ENCODE measurements around the gene LITAFD. TPM values are rescaled to one million over a fixed set of nuclear protein-coding genes. Genes with fewer than 3 reads are reported as not detected.
A peak's percentile ranks its signal among the peaks of the same experiment; 100 is the strongest.
"Not testable (repeated sequence)": the region's sequence is repeated elsewhere in the genome, so short reads cannot be mapped to it uniquely, and the experiment has no call there.

Gene LITAFD
- total RNA-seq = not detected
- polyA plus RNA-seq = not detected
- long read RNA-seq, donor 1 = 0 reads
- long read RNA-seq, donor 2 = 0 reads
- long read RNA-seq, donor 3 = 0 reads
- long read RNA-seq, donor 4 = 0 reads
- long read RNA-seq, donor 5 = 0 reads
- long read RNA-seq, donor 6 = 0 reads
- long read RNA-seq, donor 7 = 0 reads
- long read RNA-seq, donor 8 = 0 reads
- long read RNA-seq, donor 9 = 0 reads
- long read RNA-seq, donor 10 = 0 reads

DNA sequence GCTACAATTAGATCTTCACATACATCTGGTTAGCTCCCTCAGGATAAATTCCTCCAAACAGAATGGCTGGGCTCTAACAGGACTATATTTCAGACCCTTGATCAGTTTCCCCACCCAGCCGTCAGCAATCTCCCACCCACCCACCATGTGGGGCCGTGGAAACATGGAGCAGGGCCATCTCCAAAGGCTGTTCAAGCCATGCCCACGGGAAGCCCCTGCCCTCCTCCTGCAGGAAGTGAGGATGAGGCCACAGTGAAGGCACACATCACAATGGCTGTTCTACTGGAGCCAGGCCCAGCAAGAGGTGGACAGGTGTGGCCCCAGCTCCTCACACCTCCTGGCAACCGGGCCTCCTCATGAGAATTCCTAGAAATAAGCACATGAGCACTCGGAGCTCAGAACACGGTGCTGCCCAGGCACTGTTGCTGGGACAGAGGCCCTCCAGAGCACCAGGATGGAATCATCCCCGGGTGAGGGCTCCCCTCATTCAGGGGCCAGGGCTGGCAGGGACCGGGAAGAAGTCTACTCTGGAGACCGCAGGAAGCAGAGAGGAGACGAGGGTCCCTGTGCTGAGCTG lies at the start of gene LITAFD:
LITAFD (plus strand) TSS at position 311 of the 577 bp plus-strand sequence. CDS start 2,005 bp downstream, outside the sequence.
- no peak within 1 kb of the TSS for H3K4me3 ChIP-seq

DNA sequence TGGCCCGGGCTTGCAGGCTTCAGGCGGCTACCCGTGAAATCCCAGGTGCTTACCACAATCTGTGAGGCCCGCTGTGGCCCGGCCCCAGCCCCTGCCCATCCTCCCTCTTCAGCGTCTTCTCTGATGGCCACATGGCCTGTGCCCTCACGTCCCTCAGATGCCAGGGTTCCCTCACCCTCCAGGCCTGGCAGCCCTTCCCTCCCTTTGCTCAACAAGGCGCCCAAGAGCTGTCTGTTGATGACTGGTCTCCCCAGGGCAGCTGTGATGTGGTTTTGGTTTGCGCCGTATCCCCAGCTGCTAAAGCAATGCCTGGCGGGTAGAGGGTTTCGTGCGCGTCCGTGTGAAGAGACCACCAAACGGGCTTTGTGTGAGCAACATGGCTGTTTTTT lies 49.4 kb upstream of the LITAFD start:
- no peak overlapping the region for H3K4me3 ChIP-seq
- intact Hi-C loops (cut with DNase I) = no loop called here
- WGBS, 4 donors = 85 to 94% (median 87%) methylated on average over 16 of the region's 16 CpGs
- H3K27ac ChIP-seq = no peak overlapping the region
- peaks cover 0 to 17% of the 10 kb centered on the region in 2 donors for H3K36me3 ChIP-seq (replicated peaks in 1 of 2)
- TF ChIP-seq, protein P1, sequence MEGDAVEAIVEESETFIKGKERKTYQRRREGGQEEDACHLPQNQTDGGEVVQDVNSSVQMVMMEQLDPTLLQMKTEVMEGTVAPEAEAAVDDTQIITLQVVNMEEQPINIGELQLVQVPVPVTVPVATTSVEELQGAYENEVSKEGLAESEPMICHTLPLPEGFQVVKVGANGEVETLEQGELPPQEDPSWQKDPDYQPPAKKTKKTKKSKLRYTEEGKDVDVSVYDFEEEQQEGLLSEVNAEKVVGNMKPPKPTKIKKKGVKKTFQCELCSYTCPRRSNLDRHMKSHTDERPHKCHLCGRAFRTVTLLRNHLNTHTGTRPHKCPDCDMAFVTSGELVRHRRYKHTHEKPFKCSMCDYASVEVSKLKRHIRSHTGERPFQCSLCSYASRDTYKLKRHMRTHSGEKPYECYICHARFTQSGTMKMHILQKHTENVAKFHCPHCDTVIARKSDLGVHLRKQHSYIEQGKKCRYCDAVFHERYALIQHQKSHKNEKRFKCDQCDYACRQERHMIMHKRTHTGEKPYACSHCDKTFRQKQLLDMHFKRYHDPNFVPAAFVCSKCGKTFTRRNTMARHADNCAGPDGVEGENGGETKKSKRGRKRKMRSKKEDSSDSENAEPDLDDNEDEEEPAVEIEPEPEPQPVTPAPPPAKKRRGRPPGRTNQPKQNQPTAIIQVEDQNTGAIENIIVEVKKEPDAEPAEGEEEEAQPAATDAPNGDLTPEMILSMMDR (IDR thresholded peaks at IDR 0.05) = no peak
- TF ChIP-seq POLR2A (IDR thresholded peaks at IDR 0.05) = no peak
- no peaks in the 10 kb centered on the region for H3K27me3 ChIP-seq
- H3K4me1 ChIP-seq (replicated peaks in 1 of 2) = peaks cover 0 to 4% of the 10 kb centered on the region in 2 donors
- no peak for DNase-seq
- H3K9me3 ChIP-seq (replicated peaks in 1 of 3) = no peaks in the 10 kb centered on the region

More for the DNA sequence above, at the start of gene LITAFD:
- Histone ChIP-seq H3K27ac (no peak within 1 kb of the TSS), H3K4me1 (replicated peaks in 1 of 2) (peaks cover 7 to 12% of the 10 kb centered on the region in 2 donors), H3K36me3 (replicated peaks in 1 of 2) (no peaks in the 10 kb centered on the region), H3K27me3 (no peaks in the 10 kb centered on the region), H3K9me3 (replicated peaks in 1 of 3) (no peaks in the 10 kb centered on the region)
- intact Hi-C loops (cut with DNase I) = loop anchor here (5.0 to 10.0 kb wide), 4 partner anchors 90 to 315 kb away; no protein-coding TSS in a partner anchor
- no peak for DNase-seq
- 71 to 100% (median 75%) methylated on average over 5 to 10 of the region's 10 CpGs for WGBS, 4 donors
- TF ChIP-seq POLR2A (IDR thresholded peaks at IDR 0.05) = no peak
- TF ChIP-seq, protein P1 (IDR thresholded peaks at IDR 0.05) = no peak

DNA sequence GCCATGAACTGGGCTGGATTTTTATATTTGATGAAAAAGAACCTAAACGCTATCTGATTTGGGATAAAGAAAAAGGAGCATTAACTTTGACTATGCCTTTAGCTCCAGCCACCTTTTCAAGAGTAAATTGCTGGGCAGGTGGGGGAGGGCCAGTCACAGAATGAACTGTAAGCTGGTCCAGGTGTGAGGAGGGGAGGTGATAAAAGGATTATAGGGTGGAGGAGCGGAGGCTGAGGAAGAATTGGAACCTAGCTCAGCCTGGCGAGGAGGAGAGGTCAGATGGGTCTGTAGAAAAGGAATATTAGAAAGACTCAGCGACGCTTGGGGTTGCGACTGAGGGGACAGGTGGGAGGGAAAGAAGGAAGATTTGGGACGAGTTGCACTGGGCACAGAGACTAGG lies 45.4 kb upstream of the LITAFD start:
- H3K36me3 ChIP-seq (replicated peaks in 1 of 2); H3K4me1 ChIP-seq (replicated peaks in 1 of 2); intact Hi-C loops (cut with DNase I); H3K9me3 ChIP-seq (replicated peaks in 1 of 3); DNase-seq; H3K27ac ChIP-seq; H3K4me3 ChIP-seq; H3K27me3 ChIP-seq: not testable (repeated sequence)
- 87 to 96% (median 90%) methylated on average over 7 of the region's 7 CpGs for WGBS, 4 donors

DNA sequence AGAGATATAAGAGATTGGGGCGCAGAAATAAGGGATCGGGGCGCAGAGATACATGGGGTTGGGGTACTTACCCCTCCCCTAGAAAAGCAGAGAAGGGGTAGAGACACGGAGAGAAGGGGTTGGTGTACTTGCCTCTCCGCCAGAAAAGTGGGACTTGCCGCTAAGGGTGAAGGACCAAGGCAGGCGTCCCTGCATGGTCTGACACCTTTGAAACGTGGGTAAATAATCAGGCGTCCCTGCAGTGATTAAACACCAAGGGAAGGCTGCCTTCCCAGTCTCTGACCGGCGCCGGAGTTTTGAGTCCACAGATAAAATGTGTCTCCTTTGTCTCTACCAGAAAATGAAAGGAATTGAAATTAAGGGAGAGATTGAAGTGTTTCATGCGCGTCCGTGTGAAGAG lies 44.6 kb upstream of the LITAFD start:
- H3K9me3 ChIP-seq (replicated peaks in 1 of 3); H3K36me3 ChIP-seq (replicated peaks in 1 of 2); H3K27me3 ChIP-seq; H3K27ac ChIP-seq; intact Hi-C loops (cut with DNase I); DNase-seq; H3K4me3 ChIP-seq; H3K4me1 ChIP-seq (replicated peaks in 1 of 2): not testable (repeated sequence)
- WGBS, 4 donors = 91 to 93% (median 93%) methylated on average over 14 to 15 of the region's 15 CpGs

DNA sequence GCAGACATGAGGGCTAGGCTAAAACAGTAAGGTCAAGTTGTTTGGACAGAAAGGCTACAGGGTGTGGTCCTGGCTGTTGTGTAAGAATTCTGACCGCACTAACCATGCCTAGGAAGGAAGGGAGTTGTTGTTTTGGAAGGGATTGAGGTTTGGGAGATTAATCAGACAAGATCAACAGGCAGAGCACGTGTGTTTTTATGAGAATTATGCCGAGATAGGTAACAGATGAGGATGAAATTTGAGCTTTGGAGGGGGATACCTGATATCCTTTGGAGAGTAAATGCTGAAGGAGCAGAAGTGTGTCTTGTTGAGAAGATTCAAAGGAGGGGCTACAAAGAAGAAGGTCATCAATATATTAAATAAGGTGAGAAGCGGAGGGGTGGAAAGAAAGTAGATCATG lies 40.1 kb upstream of the LITAFD start:
- peak overlapping the region in 1 of 5 donors; percentile 16 for H3K27ac ChIP-seq
- DNase-seq; H3K4me1 ChIP-seq (replicated peaks in 1 of 2); H3K27me3 ChIP-seq; intact Hi-C loops (cut with DNase I); H3K4me3 ChIP-seq; H3K9me3 ChIP-seq (replicated peaks in 1 of 3); H3K36me3 ChIP-seq (replicated peaks in 1 of 2): not testable (repeated sequence)
- 61 to 71% (median 69%) methylated on average over 4 of the region's 4 CpGs for WGBS, 4 donors

DNA sequence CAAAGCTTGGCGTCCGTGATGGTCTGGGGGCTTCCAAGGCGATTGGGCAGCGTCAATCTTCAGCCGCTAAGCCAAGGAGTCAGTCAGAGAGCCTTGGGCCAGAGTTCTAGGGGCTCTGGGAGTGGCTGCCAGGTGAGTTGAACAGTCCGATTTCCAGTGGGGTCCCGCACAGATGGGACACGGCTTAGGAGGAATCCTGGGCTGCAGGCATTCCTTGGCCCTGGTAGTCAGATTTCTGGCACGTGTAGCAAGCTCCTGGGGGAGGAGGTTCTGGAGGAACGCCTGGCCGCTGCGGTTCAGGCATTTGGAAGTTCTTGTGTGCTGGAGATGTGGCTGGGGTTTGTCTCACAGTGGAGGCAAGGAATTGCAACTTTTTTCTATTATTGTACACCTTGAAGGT lies 38.9 kb upstream of the LITAFD start:
- 76 to 97% (median 86%) methylated on average over 6 to 12 of the region's 12 CpGs for WGBS, 4 donors
- H3K36me3 ChIP-seq (replicated peaks in 1 of 2); intact Hi-C loops (cut with DNase I); DNase-seq; H3K4me1 ChIP-seq (replicated peaks in 1 of 2); H3K9me3 ChIP-seq (replicated peaks in 1 of 3); H3K27ac ChIP-seq; H3K4me3 ChIP-seq; H3K27me3 ChIP-seq: not testable (repeated sequence)

Data from adrenal gland (tissue), 19 donors.